ENCODE measurements around the gene NBEAL2.

The NBEAL2 gene

DNA sequence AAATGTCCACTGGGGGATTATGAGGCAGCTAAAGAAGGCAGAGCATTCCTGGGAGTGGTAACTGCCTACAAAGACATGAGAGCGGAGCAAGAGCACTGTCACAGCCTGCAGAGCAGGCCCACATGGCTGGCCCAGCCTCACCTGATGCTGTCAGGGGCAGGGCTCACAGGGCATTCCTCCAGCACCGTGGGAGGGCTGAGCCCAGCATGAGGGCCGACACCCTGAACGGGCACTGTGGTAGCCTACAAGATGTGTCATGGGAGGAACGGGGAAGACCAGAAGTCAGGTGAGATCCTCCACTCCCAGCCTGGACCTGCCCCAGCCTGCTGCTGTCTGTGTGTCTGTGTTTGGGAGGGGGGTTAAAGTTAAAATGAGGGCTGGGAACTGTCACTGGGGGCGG, 33.0 kb upstream of the NBEAL2 start:
- H3K4me1 ChIP-seq (ENCODE audit: control insufficient read depth, insufficient read depth, low read length), result peaks cover 70% of the 10 kb centered on the region
- H3K9me3 ChIP-seq (ENCODE audit: control insufficient read depth, insufficient read depth, low read depth, low read length), result no peaks in the 10 kb centered on the region
- no peak overlapping the region for H3K27ac ChIP-seq (ENCODE audit: low read depth, low read length)
- H3K27me3 ChIP-seq (ENCODE audit: control insufficient read depth, insufficient read depth, low read length), result no peaks in the 10 kb centered on the region
- no peak overlapping the region for H3K9ac ChIP-seq (ENCODE audit: low read length)
- peaks cover 28% of the 10 kb centered on the region for H3K36me3 ChIP-seq (ENCODE audit: control insufficient read depth, insufficient read depth, low read length)
- no peak overlapping the region for H3K4me3 ChIP-seq (ENCODE audit: low read depth, low read length)

DNA sequence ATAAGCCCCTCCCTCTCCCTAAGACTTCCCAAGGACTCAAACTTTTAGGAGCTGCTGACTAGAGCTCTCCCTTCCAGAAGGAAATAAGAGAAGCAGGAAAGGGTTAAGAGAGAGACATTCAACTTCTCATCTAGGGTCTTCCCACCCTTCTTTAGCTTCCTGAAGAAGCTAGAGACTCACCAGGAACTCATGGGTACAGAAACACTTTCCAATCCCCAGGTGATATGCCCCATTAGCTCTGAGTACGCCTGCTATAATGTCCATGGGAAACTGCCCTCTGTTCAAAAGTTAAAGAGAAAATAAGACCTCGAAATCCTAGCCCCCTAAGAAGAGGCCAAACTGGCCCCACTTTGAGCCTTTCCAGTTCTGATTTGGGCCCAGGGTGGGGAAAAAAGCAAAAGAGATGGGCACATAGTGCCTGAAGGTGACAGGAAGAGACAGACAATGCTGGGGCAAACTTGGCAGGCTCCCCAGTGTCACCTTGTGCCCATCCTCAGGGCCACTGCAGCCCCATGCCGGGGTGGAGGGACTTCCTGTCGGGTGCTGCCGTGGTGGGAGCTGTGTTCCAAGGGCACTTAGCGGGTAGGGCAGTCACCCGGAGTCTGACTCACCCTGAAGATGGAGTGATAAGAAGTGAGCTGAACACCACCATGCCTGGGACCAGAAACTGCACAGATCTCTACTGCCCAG, 32.5 kb upstream of the NBEAL2 start:
- Histone ChIP-seq H3K36me3 (ENCODE audit: control insufficient read depth, insufficient read depth, low read length) (peaks cover 25% of the 10 kb centered on the region), H3K27me3 (ENCODE audit: control insufficient read depth, insufficient read depth, low read length) (no peaks in the 10 kb centered on the region), H3K4me3 (ENCODE audit: low read depth, low read length) (no peak overlapping the region), H3K27ac (ENCODE audit: low read depth, low read length) (no peak overlapping the region), H3K9me3 (ENCODE audit: control insufficient read depth, insufficient read depth, low read depth, low read length) (no peaks in the 10 kb centered on the region), H3K4me1 (ENCODE audit: control insufficient read depth, insufficient read depth, low read length) (peaks cover 70% of the 10 kb centered on the region), H3K9ac (ENCODE audit: low read length) (no peak overlapping the region)

DNA sequence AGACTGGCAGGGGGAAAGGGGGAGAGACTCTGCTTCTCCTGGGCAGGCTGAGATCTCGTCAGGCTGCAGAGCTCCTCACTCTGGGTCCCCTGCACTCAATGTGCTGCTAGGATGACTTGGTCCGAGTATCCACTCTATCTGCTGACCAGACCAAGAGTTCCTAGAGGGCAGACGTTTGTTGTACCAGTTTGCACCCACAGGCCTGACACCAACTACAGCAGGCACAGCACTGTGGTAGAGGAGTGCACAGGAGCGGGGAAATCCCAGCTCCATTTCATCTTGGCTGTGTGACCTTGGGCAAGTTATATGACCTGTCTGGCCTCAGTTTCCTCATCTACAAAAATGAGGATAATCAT, 31.9 kb upstream of the NBEAL2 start:
- Histone ChIP-seq H3K27ac (ENCODE audit: low read depth, low read length) (no peak overlapping the region), H3K9ac (ENCODE audit: low read length) (no peak overlapping the region), H3K4me3 (ENCODE audit: low read depth, low read length) (no peak overlapping the region), H3K27me3 (ENCODE audit: control insufficient read depth, insufficient read depth, low read length) (no peaks in the 10 kb centered on the region), H3K4me1 (ENCODE audit: control insufficient read depth, insufficient read depth, low read length) (peaks cover 68% of the 10 kb centered on the region), H3K36me3 (ENCODE audit: control insufficient read depth, insufficient read depth, low read length) (peaks cover 23% of the 10 kb centered on the region), H3K9me3 (ENCODE audit: control insufficient read depth, insufficient read depth, low read depth, low read length) (no peaks in the 10 kb centered on the region)

GRCh38 chr3:46947981-46948791, 31.3 kb upstream of the NBEAL2 start:
- H3K9ac ChIP-seq (ENCODE audit: low read length), result no peak overlapping the region
- H3K36me3 ChIP-seq (ENCODE audit: control insufficient read depth, insufficient read depth, low read length), result peaks cover 23% of the 10 kb centered on the region
- no peaks in the 10 kb centered on the region for H3K9me3 ChIP-seq (ENCODE audit: control insufficient read depth, insufficient read depth, low read depth, low read length)
- H3K4me1 ChIP-seq (ENCODE audit: control insufficient read depth, insufficient read depth, low read length), result peaks cover 67% of the 10 kb centered on the region
- H3K27me3 ChIP-seq (ENCODE audit: control insufficient read depth, insufficient read depth, low read length), result no peaks in the 10 kb centered on the region
- no peak overlapping the region for H3K4me3 ChIP-seq (ENCODE audit: low read depth, low read length)
- H3K27ac ChIP-seq (ENCODE audit: low read depth, low read length), result no peak overlapping the region

DNA sequence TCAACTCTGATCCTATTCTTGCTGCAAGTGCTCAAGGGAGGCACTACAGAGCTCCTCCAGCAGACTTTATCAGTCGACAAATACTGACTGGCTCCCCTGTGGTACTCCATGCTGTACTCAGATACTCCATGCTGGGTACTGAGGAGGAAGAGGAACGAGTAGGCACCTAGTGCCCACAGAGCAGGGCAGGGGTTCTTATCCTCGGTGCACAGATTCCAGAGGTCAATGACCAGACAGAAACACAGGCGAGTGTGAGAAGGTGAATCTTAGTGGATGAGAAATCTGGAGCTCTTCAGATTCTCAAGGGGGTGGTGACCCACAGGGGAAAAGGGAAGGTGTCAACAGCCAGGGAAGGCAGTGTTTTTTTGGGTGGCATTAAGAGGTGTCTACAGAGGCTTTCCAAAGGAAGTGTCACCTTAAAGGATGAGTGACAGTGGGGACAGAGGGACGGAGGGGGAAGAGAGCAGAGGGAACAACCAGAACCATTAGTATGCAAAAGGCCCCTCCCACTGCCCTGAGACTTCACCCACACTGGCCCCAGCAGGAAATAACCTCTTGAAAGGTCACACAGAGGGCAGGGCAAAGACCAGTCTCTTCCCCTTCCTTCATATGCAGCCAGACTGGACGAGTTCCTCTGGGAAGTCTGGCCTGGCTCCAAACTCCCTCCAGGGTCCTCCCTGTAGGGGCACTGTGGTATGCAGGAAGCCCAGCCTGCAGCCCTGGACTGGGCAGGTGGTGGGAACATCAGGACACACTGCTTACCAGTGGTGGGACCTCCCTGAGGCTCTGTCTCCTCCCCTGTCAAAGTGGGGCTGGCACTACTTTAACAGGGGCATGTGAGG, 30.4 kb upstream of the NBEAL2 start:
- Histone ChIP-seq H3K27ac (ENCODE audit: low read depth, low read length) (no peak overlapping the region), H3K36me3 (ENCODE audit: control insufficient read depth, insufficient read depth, low read length) (peaks cover 23% of the 10 kb centered on the region), H3K9ac (ENCODE audit: low read length) (no peak overlapping the region), H3K27me3 (ENCODE audit: control insufficient read depth, insufficient read depth, low read length) (no peaks in the 10 kb centered on the region), H3K4me1 (ENCODE audit: control insufficient read depth, insufficient read depth, low read length) (peaks cover 66% of the 10 kb centered on the region), H3K4me3 (ENCODE audit: low read depth, low read length) (no peak overlapping the region), H3K9me3 (ENCODE audit: control insufficient read depth, insufficient read depth, low read depth, low read length) (no peaks in the 10 kb centered on the region)

DNA sequence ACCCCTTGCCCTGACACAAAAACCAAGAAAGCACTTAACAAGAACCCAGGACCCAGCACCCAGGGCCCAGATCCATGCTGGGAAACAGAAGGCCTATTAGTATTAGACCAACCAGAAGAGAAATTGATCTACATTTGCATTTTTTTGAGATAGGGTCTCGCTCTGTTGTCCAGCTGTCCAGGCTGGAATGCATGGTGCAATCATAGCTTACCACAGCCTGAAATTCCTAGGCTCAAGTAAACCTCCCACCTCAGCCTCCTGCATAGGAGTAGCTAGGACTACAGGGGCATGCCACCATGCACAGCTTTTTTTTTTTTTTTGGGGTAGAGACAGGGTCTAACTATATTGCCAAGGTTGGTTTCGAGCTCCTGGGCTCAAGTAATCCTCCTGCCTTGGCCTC, 29.3 kb upstream of the NBEAL2 start:
- Histone ChIP-seq H3K9me3 (ENCODE audit: control insufficient read depth, insufficient read depth, low read depth, low read length) (no peaks in the 10 kb centered on the region), H3K36me3 (ENCODE audit: control insufficient read depth, insufficient read depth, low read length) (peaks cover 23% of the 10 kb centered on the region), H3K9ac (ENCODE audit: low read length) (no peak overlapping the region), H3K27ac (ENCODE audit: low read depth, low read length) (no peak overlapping the region), H3K4me3 (ENCODE audit: low read depth, low read length) (no peak overlapping the region), H3K4me1 (ENCODE audit: control insufficient read depth, insufficient read depth, low read length) (peaks cover 60% of the 10 kb centered on the region), H3K27me3 (ENCODE audit: control insufficient read depth, insufficient read depth, low read length) (no peaks in the 10 kb centered on the region)

DNA sequence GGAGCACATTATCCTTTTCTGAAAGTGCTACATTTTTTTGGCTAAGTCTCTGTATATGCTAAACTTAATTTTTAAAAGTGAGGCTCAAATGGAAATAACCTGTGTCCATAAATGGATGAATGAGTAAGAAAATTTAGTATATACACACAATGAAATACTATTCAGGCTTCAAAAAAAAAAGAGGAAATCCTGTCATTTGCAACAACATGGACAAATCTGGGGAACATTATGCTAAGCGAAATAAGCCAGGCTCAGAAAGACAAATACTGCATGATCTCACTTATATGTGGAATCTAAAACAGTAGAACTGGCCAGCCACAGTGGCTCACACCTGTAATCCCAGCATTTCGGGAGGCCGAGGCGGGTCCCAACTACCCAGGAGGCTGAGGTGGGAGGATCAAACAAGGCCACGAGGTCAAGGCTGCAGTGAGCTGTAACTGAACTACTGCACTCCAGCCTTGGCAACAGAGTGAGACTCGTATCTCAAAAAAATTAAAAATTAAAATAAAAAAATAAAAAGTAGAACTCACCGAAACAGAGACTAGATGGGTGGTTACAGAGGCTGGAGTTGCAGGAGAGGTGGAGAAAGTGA, 28.7 kb upstream of the NBEAL2 start:
- H3K4me1 ChIP-seq (ENCODE audit: control insufficient read depth, insufficient read depth, low read length), result peaks cover 63% of the 10 kb centered on the region

GRCh38 chr3:46952813-46953212, 26.7 kb upstream of the NBEAL2 start:
- Histone ChIP-seq H3K36me3 (ENCODE audit: control insufficient read depth, insufficient read depth, low read length) (peaks cover 4% of the 10 kb centered on the region; the same call in 1 of the 2 replicates), H3K27ac (ENCODE audit: low read depth, low read length) (no peak overlapping the region), H3K9ac (ENCODE audit: low read length) (no peak overlapping the region), H3K9me3 (ENCODE audit: control insufficient read depth, insufficient read depth, low read depth, low read length) (no peaks in the 10 kb centered on the region), H3K4me1 (ENCODE audit: control insufficient read depth, insufficient read depth, low read length) (peaks cover 46% of the 10 kb centered on the region), H3K4me3 (ENCODE audit: low read depth, low read length) (no peak overlapping the region), H3K27me3 (ENCODE audit: control insufficient read depth, insufficient read depth, low read length) (no peaks in the 10 kb centered on the region)

More for the DNA sequence above, 28.7 kb upstream of the NBEAL2 start:
- no peak overlapping the region for H3K9ac ChIP-seq (ENCODE audit: low read length)
- H3K9me3 ChIP-seq (ENCODE audit: control insufficient read depth, insufficient read depth, low read depth, low read length), result no peaks in the 10 kb centered on the region
- H3K36me3 ChIP-seq (ENCODE audit: control insufficient read depth, insufficient read depth, low read length), result peaks cover 22% of the 10 kb centered on the region
- H3K27ac ChIP-seq (ENCODE audit: low read depth, low read length), result no peak overlapping the region
- H3K4me3 ChIP-seq (ENCODE audit: low read depth, low read length), result no peak overlapping the region
- H3K27me3 ChIP-seq (ENCODE audit: control insufficient read depth, insufficient read depth, low read length), result no peaks in the 10 kb centered on the region

DNA sequence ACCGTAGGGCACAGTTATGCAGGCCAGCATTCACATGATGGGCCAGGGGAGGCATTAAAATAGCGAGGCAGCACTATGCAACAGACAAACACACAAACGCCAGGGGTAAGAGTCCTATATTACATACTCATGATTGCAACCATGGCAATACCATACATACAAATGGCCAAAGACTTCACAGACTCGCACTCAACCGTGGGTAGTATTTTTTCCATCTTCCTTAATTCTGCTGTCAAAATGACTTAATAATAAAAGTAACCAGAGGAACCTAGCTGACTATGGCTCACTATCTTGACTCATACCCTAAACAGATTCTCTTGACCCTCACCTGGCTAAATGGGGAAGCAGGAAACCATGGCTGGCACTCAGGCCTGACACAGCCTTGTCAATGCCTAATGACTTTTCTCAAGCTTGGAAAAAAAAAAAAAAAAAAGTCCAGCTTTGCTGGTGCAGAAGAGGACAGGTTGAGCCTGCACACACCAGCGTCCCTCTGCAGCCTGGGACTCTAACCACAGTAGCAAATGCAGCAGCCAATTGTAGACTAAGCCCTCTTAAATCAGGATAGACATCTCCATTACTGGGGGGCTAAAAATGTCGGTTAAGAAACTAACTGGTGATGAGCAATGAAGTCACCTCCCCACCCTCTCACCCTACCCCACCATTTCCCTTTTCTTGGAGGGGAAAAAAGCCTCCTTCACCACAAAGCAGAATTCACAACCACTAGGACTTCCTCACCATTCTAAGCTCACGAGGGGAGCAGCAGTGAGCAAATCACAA, 26.0 kb upstream of the NBEAL2 start:
- Histone ChIP-seq H3K27ac (ENCODE audit: low read depth, low read length) (no peak overlapping the region), H3K9me3 (ENCODE audit: control insufficient read depth, insufficient read depth, low read depth, low read length) (no peaks in the 10 kb centered on the region), H3K4me1 (ENCODE audit: control insufficient read depth, insufficient read depth, low read length) (peaks cover 40% of the 10 kb centered on the region), H3K27me3 (ENCODE audit: control insufficient read depth, insufficient read depth, low read length) (no peaks in the 10 kb centered on the region), H3K4me3 (ENCODE audit: low read depth, low read length) (no peak overlapping the region), H3K36me3 (ENCODE audit: control insufficient read depth, insufficient read depth, low read length) (no peaks in the 10 kb centered on the region; the same call in 1 of the 2 replicates), H3K9ac (ENCODE audit: low read length) (no peak overlapping the region)

- Histone ChIP-seq H3K9ac (ENCODE audit: low read length) (no peak overlapping the region), H3K36me3 (ENCODE audit: control insufficient read depth, insufficient read depth, low read length) (peaks cover under 1% of the 10 kb centered on the region; the same call in 1 of the 2 replicates), H3K9me3 (ENCODE audit: control insufficient read depth, insufficient read depth, low read depth, low read length) (no peaks in the 10 kb centered on the region), H3K27me3 (ENCODE audit: control insufficient read depth, insufficient read depth, low read length) (no peaks in the 10 kb centered on the region), H3K4me3 (ENCODE audit: low read depth, low read length) (no peak overlapping the region), H3K4me1 (ENCODE audit: control insufficient read depth, insufficient read depth, low read length) (peaks cover 36% of the 10 kb centered on the region), H3K27ac (ENCODE audit: low read depth, low read length) (no peak overlapping the region)
Observed at GRCh38 chr3:46954178-46954577, 25.3 kb upstream of the NBEAL2 start.
